GM23338 (cell line): ENCODE measurements around the gene S100P. TPM values are rescaled to one million over a fixed set of nuclear protein-coding genes. Genes with fewer than 3 reads are reported as not detected.

Experiments
- ATAC-seq: fragments of 200-7000 bp; cut with Tn5 transposase; 3 replicates; pipeline ENCODE4 v1.9.1; 2020
- DNase-seq: peaks from one replicate; pipeline ENCODE4 v3.0.0-alpha.2; 2015; ENCODE audit warnings: low spot score
- H2AFZ ChIP-seq: fragments of 200-600 bp; sonication (generic); 2 replicates; pipeline ENCODE4 v1.8.0; 2016; ENCODE audit warnings: antibody characterized with exemption, mild to moderate bottlenecking, moderate library complexity
- H3F3A ChIP-seq: fragments of 200-600 bp; sonication (generic); replicated peaks from 2 replicates; pipeline ENCODE4 v1.8.0; 2017; ENCODE audit warnings: antibody characterized with exemption, mixed run types, low read depth
- H3K27ac ChIP-seq: fragments of 200-600 bp; sonication (generic); 2 replicates; pipeline ENCODE4 v1.6.1; 2016; ENCODE audit warnings: low read depth
- H3K27me3 ChIP-seq: fragments of 200-600 bp; sonication (generic); 2 replicates; pipeline ENCODE4 v1.8.0; 2016; ENCODE audit warnings: mild to moderate bottlenecking, mixed run types, moderate library complexity; ENCODE audit not compliant: insufficient read depth
- H3K36me3 ChIP-seq: fragments of 200-600 bp; sonication (generic); 2 replicates; pipeline ENCODE4 v1.8.0; 2016; ENCODE audit warnings: mild to moderate bottlenecking; ENCODE audit not compliant: insufficient read depth
- H3K4me1 ChIP-seq: fragments of 200-600 bp; sonication (generic); 2 replicates; pipeline ENCODE4 v1.8.0; 2016; ENCODE audit warnings: mild to moderate bottlenecking, moderate library complexity; ENCODE audit not compliant: insufficient read depth
- H3K4me2 ChIP-seq: fragments of 200-600 bp; sonication (generic); 2 replicates; pipeline ENCODE4 v1.7.1; 2017; ENCODE audit warnings: mixed run types
- H3K4me3 ChIP-seq: fragments of 200-600 bp; sonication (generic); 2 replicates; pipeline ENCODE4 v1.6.1; 2016; ENCODE audit warnings: mixed run types
- H3K79me2 ChIP-seq: fragments of 200-600 bp; sonication (generic); replicated peaks from 2 replicates; pipeline ENCODE4 v1.8.0; 2017; ENCODE audit warnings: mild to moderate bottlenecking; ENCODE audit not compliant: insufficient read depth
- H3K9me2 ChIP-seq: fragments of 200-600 bp; sonication (generic); 2 replicates; pipeline ENCODE4 v1.8.0; 2017; ENCODE audit not compliant: insufficient read depth
- H4K20me1 ChIP-seq: fragments of 200-600 bp; sonication (generic); replicated peaks from 2 replicates; pipeline ENCODE4 v1.8.0; 2017; ENCODE audit warnings: mild to moderate bottlenecking; ENCODE audit not compliant: insufficient read depth
- H3K27ac Mint-ChIP-seq: 2 replicates; pipeline ENCODE4 v1.8.0; 2020; ENCODE audit warnings: inconsistent platforms, mild to moderate bottlenecking, moderate library complexity, mixed read lengths
- H3K27me3 Mint-ChIP-seq: 3 replicates; pipeline ENCODE4 v1.8.0; 2022; ENCODE audit warnings: low read depth, mild to moderate bottlenecking, moderate library complexity, mixed read lengths, inconsistent platforms; ENCODE audit not compliant: insufficient read depth, poor library complexity
- H3K36me3 Mint-ChIP-seq: 3 replicates; pipeline ENCODE4 v1.8.0; 2021; ENCODE audit warnings: low read depth, mild to moderate bottlenecking, inconsistent platforms, moderate library complexity, mixed read lengths
- H3K4me1 Mint-ChIP-seq: 3 replicates; pipeline ENCODE4 v1.8.0; 2020; ENCODE audit warnings: mild to moderate bottlenecking, inconsistent platforms, mixed read lengths
- H3K4me3 Mint-ChIP-seq: 3 replicates; pipeline ENCODE4 v1.8.0; 2021; ENCODE audit warnings: moderate library complexity, mild to moderate bottlenecking, inconsistent platforms, mixed read lengths
- H3K9me3 Mint-ChIP-seq: 3 replicates; pipeline ENCODE4 v1.8.0; 2020; ENCODE audit warnings: moderate library complexity, mild to moderate bottlenecking, inconsistent platforms, mixed read lengths
- CREB1 ChIP-seq: fragments of 250-450 bp; sonication (Bioruptor Pico); IDR thresholded peaks from 2 replicates; pipeline ENCODE4 v1.5.0; 2020; ENCODE audit warnings: low read depth, mild to moderate bottlenecking, moderate library complexity
- EZH2 ChIP-seq: fragments of 200-600 bp; sonication (generic); IDR thresholded peaks from one replicate; pipeline ENCODE4 v1.8.0; 2017; ENCODE audit warnings: antibody characterized with exemption, mild to moderate bottlenecking, low read depth; ENCODE audit not compliant: unreplicated experiment
- EZH2phosphoT487 ChIP-seq: fragments of 200-600 bp; sonication (generic); IDR thresholded peaks from one replicate; pipeline ENCODE4 v1.8.1; 2018; ENCODE audit warnings: antibody characterized with exemption; ENCODE audit not compliant: unreplicated experiment
- JUNB ChIP-seq: IDR thresholded peaks from one replicate; pipeline ENCODE4 v1.6.1; 2016; ENCODE audit warnings: antibody characterized with exemption; ENCODE audit not compliant: unreplicated experiment
- NANOG ChIP-seq: IDR thresholded peaks from 2 replicates; pipeline ENCODE4 v1.6.1; 2016; ENCODE audit warnings: antibody characterized with exemption, borderline replicate concordance
- POLR2AphosphoS5 ChIP-seq: IDR thresholded peaks from 2 replicates; pipeline ENCODE4 v1.6.1; 2016; ENCODE audit warnings: antibody characterized with exemption, low read depth
- REST ChIP-seq: IDR thresholded peaks from one replicate; pipeline ENCODE4 v1.6.1; 2018; ENCODE audit warnings: antibody characterized with exemption; ENCODE audit not compliant: unreplicated experiment
- ZNF114 ChIP-seq: fragments of 250-450 bp; sonication (Bioruptor Pico); IDR thresholded peaks from 2 replicates; pipeline ENCODE4 v1.5.0; 2020; ENCODE audit warnings: mild to moderate bottlenecking, moderate library complexity
- ZNF331 ChIP-seq: fragments of 250-450 bp; sonication (Bioruptor Pico); IDR thresholded peaks from 2 replicates; pipeline ENCODE4 v1.5.0; 2020; ENCODE audit warnings: low read depth, mild to moderate bottlenecking, moderate library complexity
- polyA plus RNA-seq: library from polyadenylated mRNA; unstranded; fragments of >200 nt; fragmentation: Nextera tagmentation; extraction: Ambion mirVana; gene quantifications from 2 replicates; pipeline ENCODE4 v1.2.1, GENCODE V29; 2016
- total RNA-seq: library from RNA; depleted of rRNA; stranded (reverse); fragments of >200 nt; shearing (Covaris generic); gene quantifications from 2 replicates; pipeline ENCODE4 v1.2.3, GENCODE V29; 2014
- TF ChIP-seq, protein P1 (sequence below): fragments of 250-450 bp; sonication (Bioruptor Pico); IDR thresholded peaks from 2 replicates; pipeline ENCODE4 v1.5.0; 2020; ENCODE audit warnings: mild to moderate bottlenecking, moderate library complexity
- TF ChIP-seq, protein P2 (sequence below), 2 experiments: fragments of 200-600 bp in 1 of 2; sonication (generic) in 1 of 2; conservative IDR thresholded peaks; 2 replicates each; pipeline versions ENCODE4 v1.5.1 to v1.6.1; 2016 to 2017; ENCODE audit warnings: antibody characterized with exemption in 2 of 2, low read depth in 2 of 2, mild to moderate bottlenecking in 2 of 2, moderate library complexity in 1 of 2
- TF ChIP-seq, protein P3 (sequence below): IDR thresholded peaks from 2 replicates; pipeline ENCODE4 v1.6.1; 2016; ENCODE audit warnings: antibody characterized with exemption

Gene S100P
- total and polyA plus RNA-seq, 2 experiments from 2014 or later, result 0.32 TPM; not detected in 1

- H3K4me2 ChIP-seq, result no peak overlapping the region; the same call in 1 of the 2 replicates
- H3F3A ChIP-seq, result no peaks in the 10 kb centered on the region
- Mint-ChIP-seq H3K9me3 (peaks cover 20% of the 10 kb centered on the region), H3K27ac (peak overlapping the region; percentile 44; the same call in 1 of the 2 replicates), H3K27me3 (peaks cover 18% of the 10 kb centered on the region), H3K4me1 (peaks cover 29% of the 10 kb centered on the region), H3K36me3 (peaks cover 15% of the 10 kb centered on the region), H3K4me3 (no peak overlapping the region)
- no peaks in the 10 kb centered on the region for H3K27me3 ChIP-seq
- H2AFZ ChIP-seq, result peak overlapping the region; percentile 28
- H3K4me1 ChIP-seq, result peaks cover 3% of the 10 kb centered on the region; the same call in 1 of the 2 replicates
- TF ChIP-seq EZH2phosphoT487 (no peak), ZNF331 (CRISPR knock-in tag) (no peak), REST (no peak), JUNB (no peak), ZNF114 (no peak), EZH2 (no peak), POLR2AphosphoS5 (no peak), NANOG (no peak), CREB1 (CRISPR knock-in tag) (no peak)
- TF ChIP-seq, protein P1, sequence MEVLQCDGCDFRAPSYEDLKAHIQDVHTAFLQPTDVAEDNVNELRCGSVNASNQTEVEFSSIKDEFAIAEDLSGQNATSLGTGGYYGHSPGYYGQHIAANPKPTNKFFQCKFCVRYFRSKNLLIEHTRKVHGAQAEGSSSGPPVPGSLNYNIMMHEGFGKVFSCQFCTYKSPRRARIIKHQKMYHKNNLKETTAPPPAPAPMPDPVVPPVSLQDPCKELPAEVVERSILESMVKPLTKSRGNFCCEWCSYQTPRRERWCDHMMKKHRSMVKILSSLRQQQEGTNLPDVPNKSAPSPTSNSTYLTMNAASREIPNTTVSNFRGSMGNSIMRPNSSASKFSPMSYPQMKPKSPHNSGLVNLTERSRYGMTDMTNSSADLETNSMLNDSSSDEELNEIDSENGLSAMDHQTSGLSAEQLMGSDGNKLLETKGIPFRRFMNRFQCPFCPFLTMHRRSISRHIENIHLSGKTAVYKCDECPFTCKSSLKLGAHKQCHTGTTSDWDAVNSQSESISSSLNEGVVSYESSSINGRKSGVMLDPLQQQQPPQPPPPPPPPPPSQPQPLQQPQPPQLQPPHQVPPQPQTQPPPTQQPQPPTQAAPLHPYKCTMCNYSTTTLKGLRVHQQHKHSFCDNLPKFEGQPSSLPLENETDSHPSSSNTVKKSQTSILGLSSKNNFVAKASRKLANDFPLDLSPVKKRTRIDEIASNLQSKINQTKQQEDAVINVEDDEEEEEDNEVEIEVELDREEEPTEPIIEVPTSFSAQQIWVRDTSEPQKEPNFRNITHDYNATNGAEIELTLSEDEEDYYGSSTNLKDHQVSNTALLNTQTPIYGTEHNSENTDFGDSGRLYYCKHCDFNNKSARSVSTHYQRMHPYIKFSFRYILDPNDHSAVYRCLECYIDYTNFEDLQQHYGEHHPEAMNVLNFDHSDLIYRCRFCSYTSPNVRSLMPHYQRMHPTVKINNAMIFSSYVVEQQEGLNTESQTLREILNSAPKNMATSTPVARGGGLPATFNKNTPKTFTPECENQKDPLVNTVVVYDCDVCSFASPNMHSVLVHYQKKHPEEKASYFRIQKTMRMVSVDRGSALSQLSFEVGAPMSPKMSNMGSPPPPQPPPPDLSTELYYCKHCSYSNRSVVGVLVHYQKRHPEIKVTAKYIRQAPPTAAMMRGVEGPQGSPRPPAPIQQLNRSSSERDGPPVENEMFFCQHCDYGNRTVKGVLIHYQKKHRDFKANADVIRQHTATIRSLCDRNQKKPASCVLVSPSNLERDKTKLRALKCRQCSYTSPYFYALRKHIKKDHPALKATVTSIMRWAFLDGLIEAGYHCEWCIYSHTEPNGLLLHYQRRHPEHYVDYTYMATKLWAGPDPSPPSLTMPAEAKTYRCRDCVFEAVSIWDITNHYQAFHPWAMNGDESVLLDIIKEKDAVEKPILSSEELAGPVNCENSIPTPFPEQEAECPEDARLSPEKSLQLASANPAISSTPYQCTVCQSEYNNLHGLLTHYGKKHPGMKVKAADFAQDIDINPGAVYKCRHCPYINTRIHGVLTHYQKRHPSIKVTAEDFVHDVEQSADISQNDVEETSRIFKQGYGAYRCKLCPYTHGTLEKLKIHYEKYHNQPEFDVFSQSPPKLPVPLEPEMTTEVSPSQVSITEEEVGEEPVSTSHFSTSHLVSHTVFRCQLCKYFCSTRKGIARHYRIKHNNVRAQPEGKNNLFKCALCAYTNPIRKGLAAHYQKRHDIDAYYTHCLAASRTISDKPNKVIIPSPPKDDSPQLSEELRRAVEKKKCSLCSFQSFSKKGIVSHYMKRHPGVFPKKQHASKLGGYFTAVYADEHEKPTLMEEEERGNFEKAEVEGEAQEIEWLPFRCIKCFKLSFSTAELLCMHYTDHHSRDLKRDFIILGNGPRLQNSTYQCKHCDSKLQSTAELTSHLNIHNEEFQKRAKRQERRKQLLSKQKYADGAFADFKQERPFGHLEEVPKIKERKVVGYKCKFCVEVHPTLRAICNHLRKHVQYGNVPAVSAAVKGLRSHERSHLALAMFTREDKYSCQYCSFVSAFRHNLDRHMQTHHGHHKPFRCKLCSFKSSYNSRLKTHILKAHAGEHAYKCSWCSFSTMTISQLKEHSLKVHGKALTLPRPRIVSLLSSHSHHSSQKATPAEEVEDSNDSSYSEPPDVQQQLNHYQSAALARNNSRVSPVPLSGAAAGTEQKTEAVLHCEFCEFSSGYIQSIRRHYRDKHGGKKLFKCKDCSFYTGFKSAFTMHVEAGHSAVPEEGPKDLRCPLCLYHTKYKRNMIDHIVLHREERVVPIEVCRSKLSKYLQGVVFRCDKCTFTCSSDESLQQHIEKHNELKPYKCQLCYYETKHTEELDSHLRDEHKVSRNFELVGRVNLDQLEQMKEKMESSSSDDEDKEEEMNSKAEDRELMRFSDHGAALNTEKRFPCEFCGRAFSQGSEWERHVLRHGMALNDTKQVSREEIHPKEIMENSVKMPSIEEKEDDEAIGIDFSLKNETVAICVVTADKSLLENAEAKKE (CRISPR knock-in tag), result no peak
- TF ChIP-seq, protein P2, sequence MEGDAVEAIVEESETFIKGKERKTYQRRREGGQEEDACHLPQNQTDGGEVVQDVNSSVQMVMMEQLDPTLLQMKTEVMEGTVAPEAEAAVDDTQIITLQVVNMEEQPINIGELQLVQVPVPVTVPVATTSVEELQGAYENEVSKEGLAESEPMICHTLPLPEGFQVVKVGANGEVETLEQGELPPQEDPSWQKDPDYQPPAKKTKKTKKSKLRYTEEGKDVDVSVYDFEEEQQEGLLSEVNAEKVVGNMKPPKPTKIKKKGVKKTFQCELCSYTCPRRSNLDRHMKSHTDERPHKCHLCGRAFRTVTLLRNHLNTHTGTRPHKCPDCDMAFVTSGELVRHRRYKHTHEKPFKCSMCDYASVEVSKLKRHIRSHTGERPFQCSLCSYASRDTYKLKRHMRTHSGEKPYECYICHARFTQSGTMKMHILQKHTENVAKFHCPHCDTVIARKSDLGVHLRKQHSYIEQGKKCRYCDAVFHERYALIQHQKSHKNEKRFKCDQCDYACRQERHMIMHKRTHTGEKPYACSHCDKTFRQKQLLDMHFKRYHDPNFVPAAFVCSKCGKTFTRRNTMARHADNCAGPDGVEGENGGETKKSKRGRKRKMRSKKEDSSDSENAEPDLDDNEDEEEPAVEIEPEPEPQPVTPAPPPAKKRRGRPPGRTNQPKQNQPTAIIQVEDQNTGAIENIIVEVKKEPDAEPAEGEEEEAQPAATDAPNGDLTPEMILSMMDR (conservative IDR thresholded peaks at IDR 0.05; ENCODE audit: low read depth in 2 of 2), result no peak
- TF ChIP-seq, protein P3, sequence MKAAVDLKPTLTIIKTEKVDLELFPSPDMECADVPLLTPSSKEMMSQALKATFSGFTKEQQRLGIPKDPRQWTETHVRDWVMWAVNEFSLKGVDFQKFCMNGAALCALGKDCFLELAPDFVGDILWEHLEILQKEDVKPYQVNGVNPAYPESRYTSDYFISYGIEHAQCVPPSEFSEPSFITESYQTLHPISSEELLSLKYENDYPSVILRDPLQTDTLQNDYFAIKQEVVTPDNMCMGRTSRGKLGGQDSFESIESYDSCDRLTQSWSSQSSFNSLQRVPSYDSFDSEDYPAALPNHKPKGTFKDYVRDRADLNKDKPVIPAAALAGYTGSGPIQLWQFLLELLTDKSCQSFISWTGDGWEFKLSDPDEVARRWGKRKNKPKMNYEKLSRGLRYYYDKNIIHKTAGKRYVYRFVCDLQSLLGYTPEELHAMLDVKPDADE, result no peak
- no peaks in the 10 kb centered on the region for H3K9me2 ChIP-seq
- H3K36me3 ChIP-seq, result no peaks in the 10 kb centered on the region
- no peaks in the 10 kb centered on the region for H4K20me1 ChIP-seq
- H3K4me3 ChIP-seq, result no peak overlapping the region
- DNase-seq (peak; percentile 72), ATAC-seq (peak; percentile 58)
- no peak overlapping the region; the same call in 1 of the 2 replicates for H3K27ac ChIP-seq
- no peaks in the 10 kb centered on the region for H3K79me2 ChIP-seq
These were observed 4.7 kb upstream of the S100P start for GRCh38 chr4:6688879-6689505.
